BJ (cell line): Measurements from ENCODE around the gene GADL1. TPM values are rescaled to one million over a fixed set of nuclear protein-coding genes. Genes with fewer than 3 reads are reported as not detected.

Experiments used
- CTCF ChIA-PET: fragments of 350-600 bp; formaldehyde crosslinking; extraction: SDS; loops from one replicate; lab custom pipeline; 2021; ENCODE audit warnings: antibody characterized with exemption, inconsistent platforms; lab: Yijun Ruan, JAX
- POLR2A ChIA-PET: fragments of 300-600 bp; sonication (Branson Sonifier 250); formaldehyde crosslinking; extraction: SDS; loops from one replicate; lab custom pipeline; 2021; ENCODE audit warnings: antibody characterized with exemption; lab: Charles Lee
- DNase-seq: peaks from one replicate; pipeline ENCODE4 v3.0.0-alpha.2; 2011; ENCODE audit warnings: low read depth
- H3K27me3 ChIP-seq: 2 replicates; pipeline ENCODE4 v1.6.0; 2011; ENCODE audit warnings: low read length; ENCODE audit not compliant: control insufficient read depth, insufficient read depth
- H3K36me3 ChIP-seq: 2 replicates; pipeline ENCODE4 v1.5.1; 2011; ENCODE audit warnings: low read length; ENCODE audit not compliant: control insufficient read depth, insufficient read depth
- H3K4me3 ChIP-seq: 2 replicates; pipeline ENCODE4 v1.5.1; 2011; ENCODE audit warnings: low read depth, mild to moderate bottlenecking, control low read depth, low read length
- CTCF ChIP-seq: IDR thresholded peaks from 2 replicates; pipeline ENCODE4 v1.5.1; 2011; ENCODE audit warnings: low read depth, mild to moderate bottlenecking, control low read depth, inconsistent platforms, low read length, moderate library complexity; ENCODE audit not compliant: insufficient read depth
- polyA plus RNA-seq: library from polyadenylated mRNA; depleted of rRNA; stranded (reverse); fragments of >200 nt; gene quantifications from 2 replicates; pipeline ENCODE4 v1.2.3, GENCODE V29; 2011

GADL1 gene
- polyA plus RNA-seq, 1 experiment = not detected

DNA sequence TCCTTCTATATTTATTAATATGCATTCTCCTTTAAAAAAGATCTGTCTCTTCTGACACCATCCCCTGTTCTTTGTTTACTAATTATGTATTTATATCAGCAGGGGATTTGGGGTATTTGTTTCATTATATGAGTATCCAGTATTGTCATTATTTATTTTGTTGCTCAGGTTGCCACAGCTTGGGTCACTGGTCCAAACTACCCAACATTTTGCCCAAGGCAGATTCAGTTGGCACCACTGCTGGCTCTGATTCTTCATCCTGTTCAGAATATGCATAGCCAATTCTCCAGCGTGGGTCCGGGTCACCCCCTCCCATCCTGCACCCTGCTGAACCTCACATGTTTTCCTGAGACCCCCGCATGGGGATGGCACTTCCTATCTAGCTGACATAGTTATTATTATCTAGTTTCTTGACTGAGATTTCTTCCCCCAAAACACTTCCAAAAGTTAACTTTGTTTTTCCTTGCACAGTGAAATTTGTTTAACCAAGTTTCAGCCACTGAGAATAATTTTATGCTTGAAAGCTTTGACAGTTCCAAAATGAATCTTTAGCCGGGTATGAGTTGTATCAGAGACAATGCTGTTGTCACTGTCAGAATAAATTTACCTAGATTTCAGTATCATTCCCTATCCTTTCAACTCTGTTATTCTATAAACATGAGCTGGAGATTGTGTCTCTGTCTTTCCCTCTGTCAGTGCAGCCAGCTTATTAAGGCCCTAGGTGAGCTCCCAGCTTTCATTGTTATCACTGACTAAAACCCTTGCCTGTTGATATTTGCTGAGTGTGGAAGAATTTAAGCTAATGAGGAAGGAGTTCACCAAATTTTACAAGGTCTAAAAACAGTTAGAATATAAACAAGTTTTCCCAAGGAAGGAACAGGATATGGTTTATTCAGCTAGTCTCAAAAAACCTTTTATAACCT is 217.8 kb downstream of the GADL1 start:
- TF ChIP-seq CTCF = no peak
- no peak overlapping the region for H3K4me3 ChIP-seq
- DNase-seq = no peak
- H3K36me3 ChIP-seq = peaks cover 13% of the 10 kb centered on the region
- ChIA-PET CTCF (interaction anchor here (1.3 kb wide), 1 partner anchor 159 kb away, joined by 3 read pairs; no protein-coding TSS in a partner anchor), POLR2A (no interaction called here)
- no peaks in the 10 kb centered on the region for H3K27me3 ChIP-seq
